Breast epithelium (tissue), 3 donors: ENCODE data around the gene PAPPA.

Experiments
- POLR2A ChIP-seq: fragments of 450-650 bp; IDR thresholded peaks from one replicate; pipeline ENCODE4 v1.6.1; 2016; ENCODE audit warnings: antibody characterized with exemption, mild to moderate bottlenecking, moderate library complexity
- TF ChIP-seq, protein P1 (sequence below), 3 donors: fragments of 450-650 bp; IDR thresholded peaks; one replicate each; pipeline ENCODE4 v1.5.1; 2016 to 2017; ENCODE audit warnings: antibody characterized with exemption in 3 of 3, mild to moderate bottlenecking in 3 of 3, moderate library complexity in 3 of 3

DNA sequence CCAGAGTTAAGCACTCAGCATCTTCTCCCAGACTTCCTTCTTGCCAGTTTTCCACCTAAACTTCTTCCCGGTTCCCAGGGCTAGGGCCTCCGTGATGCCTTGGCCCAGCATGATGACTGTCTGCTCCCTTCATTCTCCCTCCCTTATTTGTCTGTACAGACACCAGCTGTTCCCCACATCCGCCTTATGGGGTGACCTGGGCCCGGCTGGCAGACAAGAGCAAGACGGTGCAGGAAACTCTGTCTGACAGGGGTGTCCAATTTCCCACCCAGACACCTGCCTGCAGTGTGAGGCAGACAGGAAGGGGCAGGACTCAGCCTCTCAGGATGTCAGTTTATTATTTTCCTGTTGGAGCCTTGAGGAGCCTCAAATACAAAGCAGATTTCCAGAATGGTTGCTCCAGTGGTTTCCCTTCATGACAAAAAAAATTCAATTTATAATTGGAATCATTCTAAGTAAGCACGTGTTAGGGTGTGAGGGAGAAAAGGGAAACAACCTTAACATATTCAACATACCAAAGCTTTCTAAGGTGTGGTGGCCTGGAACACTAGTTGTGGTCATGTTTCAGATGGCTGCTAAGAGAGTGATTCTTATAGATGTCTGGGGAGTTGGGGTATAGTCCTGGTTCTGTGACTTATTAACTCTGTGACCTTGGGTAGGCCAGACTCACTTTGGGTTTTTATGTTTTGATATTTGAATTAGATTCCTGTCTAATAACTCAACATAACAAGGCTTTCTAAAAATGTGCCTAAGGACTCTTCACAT, 234.5 kb downstream of the PAPPA start:
- TF ChIP-seq POLR2A = no peak
- TF ChIP-seq, protein P1, sequence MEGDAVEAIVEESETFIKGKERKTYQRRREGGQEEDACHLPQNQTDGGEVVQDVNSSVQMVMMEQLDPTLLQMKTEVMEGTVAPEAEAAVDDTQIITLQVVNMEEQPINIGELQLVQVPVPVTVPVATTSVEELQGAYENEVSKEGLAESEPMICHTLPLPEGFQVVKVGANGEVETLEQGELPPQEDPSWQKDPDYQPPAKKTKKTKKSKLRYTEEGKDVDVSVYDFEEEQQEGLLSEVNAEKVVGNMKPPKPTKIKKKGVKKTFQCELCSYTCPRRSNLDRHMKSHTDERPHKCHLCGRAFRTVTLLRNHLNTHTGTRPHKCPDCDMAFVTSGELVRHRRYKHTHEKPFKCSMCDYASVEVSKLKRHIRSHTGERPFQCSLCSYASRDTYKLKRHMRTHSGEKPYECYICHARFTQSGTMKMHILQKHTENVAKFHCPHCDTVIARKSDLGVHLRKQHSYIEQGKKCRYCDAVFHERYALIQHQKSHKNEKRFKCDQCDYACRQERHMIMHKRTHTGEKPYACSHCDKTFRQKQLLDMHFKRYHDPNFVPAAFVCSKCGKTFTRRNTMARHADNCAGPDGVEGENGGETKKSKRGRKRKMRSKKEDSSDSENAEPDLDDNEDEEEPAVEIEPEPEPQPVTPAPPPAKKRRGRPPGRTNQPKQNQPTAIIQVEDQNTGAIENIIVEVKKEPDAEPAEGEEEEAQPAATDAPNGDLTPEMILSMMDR (IDR thresholded peaks at IDR 0.05) = no peak
